C4-2B (cell line): ENCODE results near the gene ATG4B.

Experiments used
- ZFX ChIP-seq: fragments of 450-650 bp; IDR thresholded peaks from 2 replicates; pipeline ENCODE4 v1.6.1; 2017
- TF ChIP-seq, protein P1 (sequence below): fragments of 450-650 bp; conservative IDR thresholded peaks from 2 replicates; pipeline ENCODE4 v1.5.1; 2017; ENCODE audit warnings: mild to moderate bottlenecking

- TF ChIP-seq, protein P1, sequence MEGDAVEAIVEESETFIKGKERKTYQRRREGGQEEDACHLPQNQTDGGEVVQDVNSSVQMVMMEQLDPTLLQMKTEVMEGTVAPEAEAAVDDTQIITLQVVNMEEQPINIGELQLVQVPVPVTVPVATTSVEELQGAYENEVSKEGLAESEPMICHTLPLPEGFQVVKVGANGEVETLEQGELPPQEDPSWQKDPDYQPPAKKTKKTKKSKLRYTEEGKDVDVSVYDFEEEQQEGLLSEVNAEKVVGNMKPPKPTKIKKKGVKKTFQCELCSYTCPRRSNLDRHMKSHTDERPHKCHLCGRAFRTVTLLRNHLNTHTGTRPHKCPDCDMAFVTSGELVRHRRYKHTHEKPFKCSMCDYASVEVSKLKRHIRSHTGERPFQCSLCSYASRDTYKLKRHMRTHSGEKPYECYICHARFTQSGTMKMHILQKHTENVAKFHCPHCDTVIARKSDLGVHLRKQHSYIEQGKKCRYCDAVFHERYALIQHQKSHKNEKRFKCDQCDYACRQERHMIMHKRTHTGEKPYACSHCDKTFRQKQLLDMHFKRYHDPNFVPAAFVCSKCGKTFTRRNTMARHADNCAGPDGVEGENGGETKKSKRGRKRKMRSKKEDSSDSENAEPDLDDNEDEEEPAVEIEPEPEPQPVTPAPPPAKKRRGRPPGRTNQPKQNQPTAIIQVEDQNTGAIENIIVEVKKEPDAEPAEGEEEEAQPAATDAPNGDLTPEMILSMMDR = no peak
- no peak for TF ChIP-seq ZFX
Measured at GRCh38 chr2:241641631-241642030, 4.1 kb downstream of the ATG4B start.
